Smooth muscle cell (in vitro differentiated cells): ENCODE results near the gene CD58. TPM values are rescaled to one million over a fixed set of nuclear protein-coding genes. Genes with fewer than 3 reads are reported as not detected.

Experiments
- DNase-seq: peaks from one replicate; lab custom pipeline; 2025; ENCODE audit not compliant: unreplicated experiment; lab: John Stamatoyannopoulos, UW
- H2AFZ ChIP-seq: fragments of 200-600 bp; sonication (generic); 2 replicates; pipeline ENCODE4 v1.6.0; 2016; ENCODE audit warnings: antibody characterized with exemption, low read depth, mild to moderate bottlenecking
- H3F3A ChIP-seq: fragments of 200-600 bp; sonication (generic); 2 replicates; pipeline ENCODE4 v1.6.0; 2017; ENCODE audit warnings: antibody characterized with exemption, low read depth
- H3K27ac ChIP-seq: fragments of 200-600 bp; sonication (generic); 2 replicates; pipeline ENCODE4 v1.5.1; 2016; ENCODE audit warnings: low read depth, mild to moderate bottlenecking
- H3K27me3 ChIP-seq: fragments of 200-600 bp; sonication (generic); 2 replicates; pipeline ENCODE4 v1.6.1; 2016; ENCODE audit warnings: low read depth, mild to moderate bottlenecking
- H3K36me3 ChIP-seq: fragments of 200-600 bp; sonication (generic); 2 replicates; pipeline ENCODE4 v1.5.1; 2016; ENCODE audit warnings: low read depth
- H3K4me1 ChIP-seq: fragments of 200-600 bp; sonication (generic); 2 replicates; pipeline ENCODE4 v1.5.1; 2016; ENCODE audit warnings: low read depth
- H3K4me2 ChIP-seq: fragments of 200-600 bp; sonication (generic); 2 replicates; pipeline ENCODE4 v1.6.0; 2016; ENCODE audit warnings: mild to moderate bottlenecking
- H3K4me3 ChIP-seq: fragments of 200-600 bp; sonication (generic); 2 replicates; pipeline ENCODE4 v1.5.1; 2016; ENCODE audit warnings: mild to moderate bottlenecking
- H3K79me2 ChIP-seq: fragments of 200-600 bp; sonication (generic); 2 replicates; pipeline ENCODE4 v1.6.0; 2016; ENCODE audit warnings: low read depth, mild to moderate bottlenecking
- H3K9ac ChIP-seq: fragments of 200-600 bp; sonication (generic); 2 replicates; pipeline ENCODE4 v1.6.0; 2016; ENCODE audit warnings: low read depth
- H3K9me3 ChIP-seq: fragments of 200-600 bp; sonication (generic); replicated peaks from 2 replicates; pipeline ENCODE4 v1.5.1; 2016; ENCODE audit warnings: low read depth
- H4K20me1 ChIP-seq: fragments of 200-600 bp; sonication (generic); 2 replicates; pipeline ENCODE4 v1.6.0; 2016; ENCODE audit warnings: low read depth
- CTCF ChIP-seq: fragments of 200-600 bp; sonication (generic); IDR thresholded peaks from 2 replicates; pipeline ENCODE4 v1.5.1; 2017; ENCODE audit warnings: borderline replicate concordance, mild to moderate bottlenecking, antibody characterized with exemption; ENCODE audit not compliant: insufficient read depth, poor library complexity, severe bottlenecking
- WGBS: methylation state at CpG from one replicate; pipeline ENCODE4 v1.1.7; 2016; ENCODE audit warnings: low lambda C conversion rate; 5-methylcytosine and 5-hydroxymethylcytosine counted together
- polyA plus RNA-seq: library from polyadenylated mRNA; unstranded; fragments of >200 nt; fragmentation: Nextera tagmentation; extraction: Ambion mirVana; gene quantifications from 2 replicates; pipeline ENCODE4 v1.2.1, GENCODE V29; 2016
- total RNA-seq: library from RNA; depleted of rRNA; stranded (reverse); fragments of >200 nt; gene quantifications from 2 replicates; pipeline ENCODE4 v1.2.3, GENCODE V29; 2014

CD58 gene
- total and polyA plus RNA-seq, 2 experiments from 2014 or later, result 33.5 to 43.8 TPM

- H3K27me3 ChIP-seq, result no peaks in the 10 kb centered on the region
- no peaks in the 10 kb centered on the region for H3K36me3 ChIP-seq
- no peaks in the 10 kb centered on the region for H3K4me1 ChIP-seq
- H3K9me3 ChIP-seq, result no peaks in the 10 kb centered on the region
- no peak overlapping the region for H3K4me3 ChIP-seq
- no peak overlapping the region for H3K4me2 ChIP-seq
- no peaks in the 10 kb centered on the region for H3F3A ChIP-seq
- no peaks in the 10 kb centered on the region for H4K20me1 ChIP-seq
- no peaks in the 10 kb centered on the region for H3K79me2 ChIP-seq
- H3K27ac ChIP-seq, result no peak overlapping the region
- no peak overlapping the region for H3K9ac ChIP-seq
- TF ChIP-seq CTCF, result no peak
- 81% methylated on average over 2 of the region's 2 CpGs for WGBS
- DNase-seq, result no peak
- no peak overlapping the region for H2AFZ ChIP-seq
These were observed 59.3 kb downstream of the CD58 start for GRCh38 chr1:116511459-116512019.

DNA sequence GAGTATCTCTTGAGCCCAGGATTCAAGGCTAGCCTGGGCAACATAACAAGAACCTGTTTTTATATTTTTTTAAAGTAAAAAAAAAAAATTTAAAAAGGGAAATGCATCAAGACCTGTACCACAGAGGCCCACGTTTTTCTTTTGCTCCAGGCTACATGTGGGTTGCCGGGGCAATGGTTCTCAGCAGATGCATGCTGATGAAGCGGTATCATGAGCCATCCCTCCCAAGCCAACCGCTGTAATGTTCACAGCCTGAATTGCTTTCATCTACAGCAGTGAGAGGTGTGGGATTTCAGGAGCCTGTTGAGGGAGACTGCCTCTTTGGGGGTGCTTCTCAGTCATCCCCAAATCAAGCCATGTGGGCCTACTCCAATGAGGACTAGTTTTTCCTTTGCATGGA is 60.5 kb downstream of the CD58 start:
- no peak overlapping the region for H3K4me2 ChIP-seq
- H3K79me2 ChIP-seq, result no peaks in the 10 kb centered on the region
- H3K36me3 ChIP-seq, result no peaks in the 10 kb centered on the region
- no peaks in the 10 kb centered on the region for H3F3A ChIP-seq
- no peaks in the 10 kb centered on the region for H4K20me1 ChIP-seq
- no peak for TF ChIP-seq CTCF
- no peak for DNase-seq
- no peaks in the 10 kb centered on the region for H3K27me3 ChIP-seq
- no peak overlapping the region for H3K27ac ChIP-seq
- no peaks in the 10 kb centered on the region for H3K9me3 ChIP-seq
- H3K9ac ChIP-seq, result no peak overlapping the region
- no peak overlapping the region for H3K4me3 ChIP-seq
- H3K4me1 ChIP-seq, result no peaks in the 10 kb centered on the region
- no peak overlapping the region for H2AFZ ChIP-seq
- 88% methylated on average over 4 of the region's 4 CpGs for WGBS

GRCh38 chr1:116508984-116509980 is 61.5 kb downstream of the CD58 start:
- H3K27ac ChIP-seq, result peak overlapping the region; percentile 82
- H3K9ac ChIP-seq, result no peak overlapping the region
- no peaks in the 10 kb centered on the region for H3K9me3 ChIP-seq
- no peak overlapping the region for H2AFZ ChIP-seq
- no peaks in the 10 kb centered on the region for H3K27me3 ChIP-seq
- H3K36me3 ChIP-seq, result no peaks in the 10 kb centered on the region
- peak overlapping the region; percentile 49 for H3K4me2 ChIP-seq
- no peak for TF ChIP-seq CTCF
- H3F3A ChIP-seq, result no peaks in the 10 kb centered on the region
- H3K4me3 ChIP-seq, result no peak overlapping the region
- no peaks in the 10 kb centered on the region for H4K20me1 ChIP-seq
- H3K4me1 ChIP-seq, result no peaks in the 10 kb centered on the region
- WGBS, result 64% methylated on average over 3 of the region's 3 CpGs
- H3K79me2 ChIP-seq, result no peaks in the 10 kb centered on the region
- DNase-seq, result no peak
